SKM-1 (cell line): Measurements from ENCODE around the gene DAAM1.

Experiments
- DNase-seq: peaks from one replicate; lab custom pipeline; 2025; ENCODE audit not compliant: unreplicated experiment; lab: John Stamatoyannopoulos, UW

The DAAM1 gene

GRCh38 chr14:59417311-59417710 lies 228.8 kb downstream of the DAAM1 start:
- no peak for DNase-seq

- DNase-seq, result no peak
These were observed 230.8 kb downstream of the DAAM1 start for GRCh38 chr14:59419303-59419702.
